Measurements from ENCODE around the gene PTGES2. TPM values are rescaled to one million over a fixed set of nuclear protein-coding genes. Genes with fewer than 3 reads are reported as not detected.
A peak's percentile ranks its signal among the peaks of the same experiment; 100 is the strongest.

PTGES2 gene
- total and polyA plus RNA-seq, 9 of the 15 experiments (the other 6 are each of a cell fraction or from before 2014, with no cell fraction given) = 2.4 to 196 (median 90.1) TPM

GRCh38 chr9:128094166-128094949 lies 33.2 kb downstream of the PTGES2 start (continued):
- TF ChIP-seq ZBTB12 (CRISPR knock-in tag; IDR thresholded peaks at IDR 0.05) (peak; percentile 58), ZBED1 (IDR thresholded peaks at IDR 0.05) (no peak), ZNF449 (CRISPR knock-in tag; IDR thresholded peaks at IDR 0.05) (no peak), SNIP1 (IDR thresholded peaks at IDR 0.05; ENCODE audit: low read depth) (no peak), TRIM28 (IDR thresholded peaks at IDR 0.05) (no peak), FOXA3 (CRISPR knock-in tag; conservative IDR thresholded peaks at IDR 0.05 in 1 of 2, IDR thresholded peaks at IDR 0.05 in 1 of 2) (no peak), MAZ (CRISPR knock-in tag; conservative IDR thresholded peaks at IDR 0.05 in 1 of 2, IDR thresholded peaks at IDR 0.05 in 1 of 2) (peak; percentile 26 to 29; a peak in 1 of 4 replicates), HDAC3 (IDR thresholded peaks at IDR 0.05; ENCODE audit: borderline replicate concordance, partially characterized antibody) (no peak), ZNF785 (CRISPR knock-in tag; IDR thresholded peaks at IDR 0.05) (no peak), NCOA6 (IDR thresholded peaks at IDR 0.05) (no peak), SAFB (IDR thresholded peaks at IDR 0.05; ENCODE audit: borderline replicate concordance, low read depth, low read length) (no peak), TFAM (CRISPR knock-in tag; conservative IDR thresholded peaks at IDR 0.05) (no peak), NKRF (IDR thresholded peaks at IDR 0.05; ENCODE audit: borderline replicate concordance) (peak; percentile 40; the same call in 1 of the 2 replicates), ZNF512 (tag; IDR thresholded peaks at IDR 0.05) (no peak), USF1 (CRISPR knock-in tag; IDR thresholded peaks at IDR 0.05) (no peak), MYNN (IDR thresholded peaks at IDR 0.05) (peak; percentile 88), MYNN (CRISPR knock-in tag; IDR thresholded peaks at IDR 0.05) (no peak), SREBF1 (IDR thresholded peaks at IDR 0.05; ENCODE audit: borderline replicate concordance, low read depth, low read length) (no peak), PURB (CRISPR knock-in tag; IDR thresholded peaks at IDR 0.05; ENCODE audit: low read depth) (no peak), FOSL1 (tag; conservative IDR thresholded peaks at IDR 0.05) (peak; percentile 79), L3MBTL2 (IDR thresholded peaks at IDR 0.05) (0 out of 2 replicates have a peak, but pooled peaks have one; percentile 22)
